GM19023 (cell line): ENCODE results near the gene ZNF506.
"Not testable (repeated sequence)": the region's sequence is repeated elsewhere in the genome, so short reads cannot be mapped to it uniquely, and the experiment has no call there.

Source experiments
- ATAC-seq: cut with Tn5 transposase; IDR thresholded peaks from one replicate; pipeline ENCODE4 v1.9.1; 2021; ENCODE audit warnings: mild to moderate bottlenecking, moderate library complexity; ENCODE audit not compliant: unreplicated experiment

The ZNF506 gene

GRCh38 chr19:19821366-19821951, at the start of gene ZNF506:
TSS of gene ZNF506 (minus strand) at chr19:19821750. CDS start at chr19:19821603, 147 bp downstream.
- peak; percentile 83 for ATAC-seq

GRCh38 chr19:19870086-19870485, 48.5 kb upstream of the ZNF506 start:
- not testable (repeated sequence) for ATAC-seq

GRCh38 chr19:19866611-19867248, 45.2 kb upstream of the ZNF506 start:
- no peak for ATAC-seq

- ATAC-seq = peak; percentile 97
Observed at GRCh38 chr19:19865750-19866610, 44.4 kb upstream of the ZNF506 start, which contains the start of gene ZNF253. TSS of gene ZNF253 (plus strand) at chr19:19865882. CDS start at chr19:19865997, 115 bp downstream.

GRCh38 chr19:19860756-19861390, 39.3 kb upstream of the ZNF506 start:
- ATAC-seq = no peak

GRCh38 chr19:19858751-19859150, 37.2 kb upstream of the ZNF506 start:
- no peak for ATAC-seq

- not testable (repeated sequence) for ATAC-seq
Observed at GRCh38 chr19:19851740-19852139, 30.2 kb upstream of the ZNF506 start.

- no peak for ATAC-seq
Observed at GRCh38 chr19:19849056-19849455, 27.5 kb upstream of the ZNF506 start.

- no peak for ATAC-seq
Observed at GRCh38 chr19:19847781-19848180, 26.2 kb upstream of the ZNF506 start.

GRCh38 chr19:19835560-19836038, 14.0 kb upstream of the ZNF506 start:
- no peak for ATAC-seq

GRCh38 chr19:19826875-19827274, 5.3 kb upstream of the ZNF506 start:
- no peak for ATAC-seq

- ATAC-seq = no peak
Observed at GRCh38 chr19:19823916-19824315, 2.4 kb upstream of the ZNF506 start.

GRCh38 chr19:19821976-19822375, 426 bp upstream of the ZNF506 start:
- ATAC-seq = not testable (repeated sequence)

- peak; percentile 5 for ATAC-seq
Observed at GRCh38 chr19:19820774-19821320, 703 bp downstream of the ZNF506 start.

- ATAC-seq = no peak
Observed at GRCh38 chr19:19817357-19817756, 4.2 kb downstream of the ZNF506 start.

GRCh38 chr19:19816679-19817078, 4.9 kb downstream of the ZNF506 start:
- ATAC-seq = no peak

GRCh38 chr19:19811999-19812398, 9.6 kb downstream of the ZNF506 start:
- not testable (repeated sequence) for ATAC-seq

- no peak for ATAC-seq
Observed at GRCh38 chr19:19805480-19805879, 16.1 kb downstream of the ZNF506 start.

- no peak for ATAC-seq
Observed at GRCh38 chr19:19788015-19788414, 33.5 kb downstream of the ZNF506 start.

GRCh38 chr19:19785476-19785875, 36.1 kb downstream of the ZNF506 start:
- not testable (repeated sequence) for ATAC-seq

- no peak for ATAC-seq
Observed at GRCh38 chr19:19782783-19783182, 38.8 kb downstream of the ZNF506 start.
